Activated T-cell treated with anti-CD3 and anti-CD28 coated beads, Interleukin-2, amount 50 U/mL, for 72 hours (primary cell): ENCODE measurements around the gene NKTR. TPM values are rescaled to one million over a fixed set of nuclear protein-coding genes. Genes with fewer than 3 reads are reported as not detected.

Experiments used
- ATAC-seq, 2 donors: fragments of 150-1000 bp; cut with Tn5 transposase; replicated peaks in 1 of 2; 2 replicates each; pipeline ENCODE4 v1.10.0; 2021; ENCODE audit warnings: moderate library complexity in 2 of 2, mild to moderate bottlenecking in 1 of 2
- DNase-seq, 2 donors: peaks; one replicate each; pipeline ENCODE4 v3.0.0; 2021 to 2022; ENCODE audit warnings: mixed read lengths in 1 of 2
- H3K27ac Mint-ChIP-seq: one replicate; pipeline ENCODE4 v1.8.0; 2022; ENCODE audit warnings: mild to moderate bottlenecking, moderate library complexity, mixed read lengths
- H3K27me3 Mint-ChIP-seq: one replicate; pipeline ENCODE4 v1.8.0; 2022; ENCODE audit warnings: low read depth, mixed read lengths
- H3K36me3 Mint-ChIP-seq, 2 donors: one replicate each; pipeline ENCODE4 v1.8.0; 2022; ENCODE audit warnings: mixed read lengths in 2 of 2, mild to moderate bottlenecking in 1 of 2; ENCODE audit not compliant: insufficient read depth in 2 of 2
- H3K4me1 Mint-ChIP-seq: one replicate; pipeline ENCODE4 v1.8.0; 2022; ENCODE audit warnings: low read depth, mixed read lengths
- H3K4me3 Mint-ChIP-seq, 2 donors: one replicate each; pipeline ENCODE4 v1.8.0; 2022; ENCODE audit warnings: mild to moderate bottlenecking in 2 of 2, mixed read lengths in 2 of 2, moderate library complexity in 2 of 2
- H3K9me3 Mint-ChIP-seq, 2 donors: one replicate each; pipeline ENCODE4 v1.8.0; 2022; ENCODE audit warnings: mixed read lengths in 2 of 2
- total RNA-seq, 2 donors: library from RNA; stranded (reverse); gene quantifications; one replicate each; pipeline ENCODE4 v1.2.3, GENCODE V29; 2022

Gene NKTR
- total RNA-seq, 2 donors from 2014 or later = 109 to 111 TPM

DNA sequence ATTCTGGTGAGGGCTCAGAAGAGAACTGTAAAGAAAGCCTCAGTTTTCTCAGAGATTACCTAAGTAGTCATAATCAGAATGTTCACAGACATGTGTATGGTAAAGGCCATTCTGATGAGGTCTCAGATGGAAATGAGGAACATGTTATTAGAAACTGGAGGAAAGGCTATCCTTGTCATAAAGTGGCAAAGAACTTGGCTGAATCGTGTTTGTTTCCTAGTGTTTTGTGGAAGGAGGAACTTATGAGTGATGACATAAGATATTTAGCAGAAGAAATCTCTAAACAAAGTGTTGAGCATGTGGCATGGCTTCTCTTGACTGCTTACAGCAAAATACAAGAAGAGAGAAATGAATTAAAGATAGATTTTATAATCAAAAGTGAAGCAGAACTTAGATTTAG, 72.0 kb downstream of the NKTR start:
- Mint-ChIP-seq H3K27ac (no peak overlapping the region), H3K9me3 (peaks cover 3 to 9% of the 10 kb centered on the region in 2 donors), H3K4me3 (no peak overlapping the region), H3K4me1 (no peaks in the 10 kb centered on the region), H3K36me3 (peaks cover 4 to 7% of the 10 kb centered on the region in 2 donors), H3K27me3 (no peaks in the 10 kb centered on the region)
- ATAC-seq = no peak
- DNase-seq = no peak

DNA sequence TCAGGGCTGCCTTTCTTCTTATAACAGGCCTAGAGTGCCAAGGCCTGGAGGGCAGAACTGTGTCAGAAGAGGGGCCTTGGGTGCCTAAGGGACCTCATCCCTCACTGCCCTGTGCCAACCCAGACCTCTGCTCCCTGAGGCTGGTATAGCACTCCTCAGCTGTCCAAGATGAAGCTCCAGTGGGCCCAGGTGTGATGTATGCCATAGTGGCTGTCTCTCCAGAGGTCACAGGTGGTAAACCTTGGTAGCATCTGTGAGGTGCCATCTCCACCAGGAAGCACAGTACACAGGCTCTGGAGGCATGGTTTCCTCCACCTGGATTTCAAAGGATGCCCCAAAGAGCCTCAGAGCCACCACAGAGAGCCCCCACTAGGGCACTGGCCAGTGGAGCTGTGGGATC, 72.6 kb downstream of the NKTR start:
- no peak overlapping the region for H3K4me3 Mint-ChIP-seq
- H3K4me1 Mint-ChIP-seq = no peaks in the 10 kb centered on the region
- ATAC-seq = no peak
- H3K27ac Mint-ChIP-seq = no peak overlapping the region
- no peaks in the 10 kb centered on the region for H3K27me3 Mint-ChIP-seq
- H3K9me3 Mint-ChIP-seq = peaks cover 8 to 11% of the 10 kb centered on the region in 2 donors
- no peak for DNase-seq
- H3K36me3 Mint-ChIP-seq = peaks cover 8 to 10% of the 10 kb centered on the region in 2 donors

DNA sequence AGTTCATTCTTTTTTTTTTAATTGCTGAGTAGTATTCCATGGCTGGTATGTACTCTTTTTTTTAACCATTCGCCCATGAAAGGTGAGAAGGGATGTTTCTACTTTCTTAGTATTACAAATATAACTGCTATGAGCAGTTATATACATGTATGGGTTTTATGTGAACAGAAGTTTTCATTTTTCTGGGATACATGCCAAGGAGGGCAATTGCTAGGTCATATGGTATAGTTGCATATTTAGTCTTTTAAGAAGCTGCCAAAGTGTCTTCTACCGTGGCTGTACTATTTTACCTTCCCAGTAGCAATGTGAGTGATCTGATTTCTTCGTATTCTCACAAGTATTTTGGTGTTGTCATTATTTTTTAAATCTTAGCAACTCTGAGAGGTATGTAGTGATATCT, 73.7 kb downstream of the NKTR start:
- Mint-ChIP-seq H3K4me1 (peaks cover 9% of the 10 kb centered on the region), H3K36me3 (peaks cover 14 to 15% of the 10 kb centered on the region in 2 donors), H3K27me3 (no peaks in the 10 kb centered on the region), H3K27ac (no peak overlapping the region), H3K9me3 (peaks cover 12 to 14% of the 10 kb centered on the region in 2 donors), H3K4me3 (no peak overlapping the region)
- ATAC-seq (no peak), DNase-seq (no peak)

DNA sequence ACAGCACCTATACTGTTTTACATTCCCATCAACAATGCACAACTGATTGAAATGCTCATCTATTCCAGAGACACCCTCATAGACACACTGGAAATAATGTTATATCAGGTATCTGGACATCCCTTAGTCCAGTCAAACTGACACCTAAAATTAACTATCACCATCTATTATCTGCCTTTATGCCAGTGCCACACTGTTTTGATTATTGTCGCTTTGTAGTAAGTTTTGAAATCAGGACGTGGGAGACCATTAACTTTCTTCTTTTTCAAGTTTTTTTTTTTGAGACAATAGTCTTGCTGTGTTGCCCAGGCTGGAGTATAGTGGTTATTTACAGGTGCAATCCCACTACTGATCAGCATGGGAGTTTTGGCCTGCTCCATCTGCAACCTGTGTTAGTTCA, 75.4 kb downstream of the NKTR start:
- peaks cover 12 to 14% of the 10 kb centered on the region in 2 donors for H3K9me3 Mint-ChIP-seq
- H3K27me3 Mint-ChIP-seq = no peaks in the 10 kb centered on the region
- peaks cover 19% of the 10 kb centered on the region for H3K4me1 Mint-ChIP-seq
- H3K27ac Mint-ChIP-seq = no peak overlapping the region
- ATAC-seq = no peak
- H3K36me3 Mint-ChIP-seq = peaks cover 18 to 20% of the 10 kb centered on the region in 2 donors
- no peak overlapping the region for H3K4me3 Mint-ChIP-seq
- no peak for DNase-seq

DNA sequence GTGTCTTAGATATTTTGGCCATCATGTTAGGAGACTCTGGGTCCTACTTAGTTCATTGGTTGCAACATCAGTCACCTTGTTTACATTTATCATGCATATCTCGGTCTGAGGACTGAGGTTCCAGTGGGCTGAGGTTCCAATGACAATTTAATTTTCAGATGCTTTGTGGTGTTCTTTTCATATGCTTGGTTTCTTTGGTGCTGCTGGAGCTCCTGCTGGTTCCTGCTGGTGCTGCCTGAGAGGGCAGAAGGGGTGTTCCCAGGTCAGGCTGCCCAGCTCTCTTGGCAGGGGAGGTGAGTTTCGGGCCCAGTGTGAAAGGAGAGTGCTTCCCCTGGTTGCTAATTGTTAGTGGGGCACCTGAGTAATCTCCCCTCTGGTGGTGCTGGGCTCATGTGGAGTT, 78.0 kb downstream of the NKTR start:
- H3K27me3 Mint-ChIP-seq = peaks cover 19% of the 10 kb centered on the region
- H3K4me1 Mint-ChIP-seq = peaks cover 28% of the 10 kb centered on the region
- H3K4me3 Mint-ChIP-seq = peak overlapping the region in 1 of 2 donors; percentile 6
- H3K36me3 Mint-ChIP-seq = peaks cover 18 to 20% of the 10 kb centered on the region in 2 donors
- DNase-seq = no peak
- peak in 1 of 2 donors; percentile 41 for ATAC-seq
- H3K27ac Mint-ChIP-seq = no peak overlapping the region
- peaks cover 12 to 14% of the 10 kb centered on the region in 2 donors for H3K9me3 Mint-ChIP-seq

DNA sequence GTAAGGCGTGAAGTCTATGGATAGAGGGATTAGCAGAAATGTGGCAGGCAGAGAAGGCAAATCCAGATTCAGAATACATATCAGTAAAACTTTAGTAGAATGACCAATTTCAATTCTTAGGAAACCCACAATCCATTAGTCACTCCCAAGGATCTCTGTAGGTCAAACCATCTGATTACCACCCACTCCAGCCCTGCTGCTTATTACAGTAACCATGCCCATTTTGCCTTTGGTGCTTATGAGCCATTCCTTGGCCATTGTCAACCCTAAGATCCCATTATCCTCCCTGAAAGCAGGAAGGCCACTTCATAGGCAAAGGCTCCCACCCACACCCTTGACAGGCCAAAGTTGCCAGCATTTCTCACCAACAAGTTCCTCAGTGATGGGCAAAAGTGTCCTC, 79.8 kb downstream of the NKTR start:
- H3K4me3 Mint-ChIP-seq = no peak overlapping the region
- H3K27ac Mint-ChIP-seq = no peak overlapping the region
- ATAC-seq = peak; percentile 22 to 42
- peaks cover 33% of the 10 kb centered on the region for H3K4me1 Mint-ChIP-seq
- DNase-seq = no peak
- peaks cover 25% of the 10 kb centered on the region for H3K27me3 Mint-ChIP-seq
- peaks cover 12 to 14% of the 10 kb centered on the region in 2 donors for H3K9me3 Mint-ChIP-seq
- H3K36me3 Mint-ChIP-seq = peaks cover 18 to 20% of the 10 kb centered on the region in 2 donors

DNA sequence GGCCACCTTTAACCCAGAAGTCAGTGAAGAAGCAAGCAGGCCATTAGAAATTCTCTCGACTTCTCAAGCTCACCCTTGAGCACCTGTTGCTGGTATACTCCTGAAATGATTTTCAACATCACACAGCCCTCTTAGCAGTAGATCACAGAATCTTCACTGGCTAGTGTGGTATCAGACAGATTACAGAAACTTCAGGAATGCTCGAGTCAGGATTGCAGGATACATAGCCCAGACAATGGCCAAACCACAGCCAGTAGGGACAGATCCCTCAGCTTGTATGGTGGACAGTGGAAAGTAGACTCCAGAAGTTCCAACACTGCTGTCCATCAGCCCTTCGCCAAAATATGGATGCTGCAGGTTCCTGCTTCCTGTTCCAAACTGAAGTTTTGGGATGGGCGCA, 80.3 kb downstream of the NKTR start:
- H3K36me3 Mint-ChIP-seq = peaks cover 18 to 20% of the 10 kb centered on the region in 2 donors
- peaks cover 30% of the 10 kb centered on the region for H3K27me3 Mint-ChIP-seq
- ATAC-seq (no peak), DNase-seq (no peak)
- peaks cover 36% of the 10 kb centered on the region for H3K4me1 Mint-ChIP-seq
- no peak overlapping the region for H3K4me3 Mint-ChIP-seq
- peaks cover 12 to 14% of the 10 kb centered on the region in 2 donors for H3K9me3 Mint-ChIP-seq
- H3K27ac Mint-ChIP-seq = no peak overlapping the region

DNA sequence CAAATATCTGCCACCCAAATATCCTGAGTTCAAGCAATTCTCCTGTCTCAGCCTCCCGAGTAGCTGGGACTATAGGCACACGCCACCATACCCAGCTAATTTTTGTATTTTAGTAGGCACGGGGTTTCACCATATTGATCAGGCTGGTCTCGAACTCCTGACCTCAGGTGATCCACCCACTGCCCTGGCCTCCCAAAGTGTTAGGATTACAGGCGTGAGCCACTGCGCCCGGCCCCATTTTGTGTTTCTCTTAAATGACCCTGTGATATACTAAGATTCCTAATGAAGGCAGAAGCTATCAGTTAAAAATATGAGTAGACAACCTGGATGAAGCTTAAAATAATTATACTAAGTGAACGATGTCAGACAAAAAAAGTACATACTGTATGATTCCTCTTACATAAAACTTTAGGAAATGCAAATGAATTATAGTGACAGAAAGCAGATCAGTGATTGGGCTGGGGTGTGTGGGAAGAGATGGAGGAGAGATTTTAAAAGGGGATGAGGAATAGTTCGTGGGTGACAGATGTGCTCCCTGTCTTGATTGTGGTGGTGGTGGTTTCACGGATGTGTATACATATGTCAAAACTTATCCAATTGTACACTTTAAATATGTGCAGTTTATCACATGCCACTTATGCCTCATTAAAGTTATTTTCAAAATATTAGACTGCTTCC, 81.0 kb downstream of the NKTR start:
- Mint-ChIP-seq H3K36me3 (peaks cover 14 to 16% of the 10 kb centered on the region in 2 donors), H3K9me3 (peaks cover 11 to 14% of the 10 kb centered on the region in 2 donors), H3K27me3 (peaks cover 36% of the 10 kb centered on the region), H3K27ac (no peak overlapping the region), H3K4me1 (peaks cover 39% of the 10 kb centered on the region), H3K4me3 (no peak overlapping the region)
- DNase-seq (no peak), ATAC-seq (no peak)

DNA sequence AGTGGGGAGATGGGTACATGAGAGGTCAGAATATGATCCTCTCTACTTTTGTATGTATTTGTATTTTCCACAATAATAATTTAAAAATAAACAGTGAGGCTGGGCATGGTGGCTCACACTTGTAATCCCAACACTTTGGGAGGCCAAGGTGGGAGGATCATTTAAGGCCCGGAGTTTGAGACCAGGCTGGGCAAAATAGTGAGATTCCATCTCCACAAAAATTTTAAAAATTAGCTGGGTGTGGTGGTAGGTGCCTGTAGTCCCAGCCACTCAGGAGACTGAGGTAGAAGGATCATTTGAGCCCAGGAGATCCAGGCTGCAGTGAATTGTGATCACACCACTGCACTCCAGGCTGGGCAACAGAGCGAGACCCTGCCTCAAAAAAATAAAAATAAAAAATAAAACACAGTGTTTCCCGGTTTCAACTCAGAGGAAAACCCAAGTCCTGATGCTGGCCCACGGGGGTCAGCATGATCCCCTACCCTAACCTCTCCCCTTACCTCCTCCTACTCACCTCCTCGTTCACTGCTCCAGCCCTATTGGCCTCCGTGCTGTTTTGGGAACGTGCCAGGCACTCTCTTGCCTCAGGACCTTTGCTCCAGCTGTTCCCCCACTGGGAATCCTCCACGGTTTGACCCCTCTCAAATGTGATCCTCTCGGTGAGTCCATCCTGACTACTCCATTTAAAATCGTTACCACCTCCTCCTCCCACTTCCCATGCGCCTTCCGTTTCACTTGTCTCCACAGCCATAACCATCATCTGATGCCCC, 82.0 kb downstream of the NKTR start:
- Mint-ChIP-seq H3K36me3 (peaks cover 14% of the 10 kb centered on the region in 2 donors), H3K4me1 (peaks cover 39% of the 10 kb centered on the region), H3K9me3 (peaks cover 9 to 11% of the 10 kb centered on the region in 2 donors), H3K27me3 (peaks cover 44% of the 10 kb centered on the region), H3K27ac (no peak overlapping the region), H3K4me3 (no peak overlapping the region)
- ATAC-seq (no peak), DNase-seq (no peak)

DNA sequence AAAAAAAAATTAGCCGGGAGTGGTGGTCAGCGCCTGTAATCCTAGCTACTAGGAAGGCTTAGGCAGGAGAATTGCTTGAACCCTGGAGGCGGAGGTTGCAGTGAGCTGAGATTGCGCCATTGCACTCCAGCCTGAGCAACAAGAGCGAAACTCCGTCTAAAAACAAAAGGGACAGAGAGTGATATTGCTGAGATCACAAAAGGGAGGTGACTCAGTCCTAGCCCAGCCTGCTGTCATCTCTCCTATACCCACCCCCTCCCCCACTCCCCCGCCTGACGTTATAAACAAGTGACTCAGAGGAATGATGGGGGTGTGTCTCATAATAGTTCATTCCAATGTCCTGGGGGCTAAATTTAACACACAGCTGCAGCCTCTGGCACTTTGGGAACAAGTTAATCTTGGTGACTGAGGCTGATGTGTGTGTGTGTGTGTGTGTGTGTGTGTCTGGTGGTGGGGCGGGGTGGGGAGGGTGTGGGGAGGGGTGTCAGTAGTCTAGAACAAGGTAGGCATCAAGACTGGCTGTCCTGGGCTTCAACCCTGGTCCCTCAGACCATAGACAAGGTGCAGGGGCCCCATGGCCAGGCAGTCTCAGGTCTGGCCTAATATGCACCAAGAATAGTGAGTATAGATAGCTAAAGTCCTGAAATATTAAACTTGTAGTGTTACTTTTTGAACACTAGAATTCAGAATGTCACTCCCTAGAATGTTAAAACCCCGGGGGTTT, 83.6 kb downstream of the NKTR start:
- H3K4me1 Mint-ChIP-seq = peaks cover 31% of the 10 kb centered on the region
- peaks cover 44% of the 10 kb centered on the region for H3K27me3 Mint-ChIP-seq
- H3K9me3 Mint-ChIP-seq = peaks cover 1% of the 10 kb centered on the region in 2 donors
- peak; percentile 45 to 52 for DNase-seq
- peak; percentile 94 to 95 for ATAC-seq
- peaks cover 4 to 6% of the 10 kb centered on the region in 2 donors for H3K36me3 Mint-ChIP-seq
- H3K4me3 Mint-ChIP-seq = no peak overlapping the region
- H3K27ac Mint-ChIP-seq = no peak overlapping the region

DNA sequence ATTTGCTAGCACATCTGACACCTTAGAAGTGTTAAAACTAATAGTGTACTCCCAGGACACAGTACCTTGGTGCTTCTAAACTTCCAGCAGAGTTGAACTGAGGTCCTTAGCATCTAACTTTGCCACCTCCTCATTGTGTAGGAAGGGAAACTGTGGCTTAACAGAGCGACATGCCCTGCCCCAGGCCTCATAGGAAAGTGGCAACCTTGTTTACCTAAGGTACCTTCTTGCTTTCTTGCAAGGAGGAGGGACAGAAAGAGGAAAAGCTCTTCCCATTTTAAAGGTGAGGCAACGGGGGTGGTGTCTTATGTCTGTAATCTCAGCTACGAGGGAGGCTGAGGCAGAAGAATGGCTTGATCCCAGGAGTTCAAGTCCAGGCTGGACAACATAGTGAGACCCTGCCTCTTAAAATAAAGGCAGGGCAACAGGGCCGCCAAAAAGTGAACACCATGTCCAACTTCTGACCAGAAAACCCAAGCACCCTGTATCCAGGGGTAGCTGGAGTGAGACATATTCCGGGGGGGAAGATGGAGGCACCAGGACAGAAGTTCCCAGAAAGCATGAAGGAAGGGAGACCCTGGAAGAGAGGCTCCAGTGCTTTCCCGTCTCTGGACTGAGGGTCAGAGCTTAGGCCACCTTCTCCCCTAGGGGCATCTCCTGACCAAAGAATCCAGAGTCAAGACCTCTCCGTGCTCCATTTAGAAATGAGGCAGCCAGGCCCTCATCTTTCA, 84.3 kb downstream of the NKTR start:
- Mint-ChIP-seq H3K9me3 (no peaks in the 10 kb centered on the region), H3K27ac (no peak overlapping the region), H3K4me1 (peaks cover 28% of the 10 kb centered on the region), H3K36me3 (peaks cover 3% of the 10 kb centered on the region in 2 donors), H3K4me3 (no peak overlapping the region), H3K27me3 (peaks cover 46% of the 10 kb centered on the region)
- DNase-seq (no peak), ATAC-seq (no peak)

DNA sequence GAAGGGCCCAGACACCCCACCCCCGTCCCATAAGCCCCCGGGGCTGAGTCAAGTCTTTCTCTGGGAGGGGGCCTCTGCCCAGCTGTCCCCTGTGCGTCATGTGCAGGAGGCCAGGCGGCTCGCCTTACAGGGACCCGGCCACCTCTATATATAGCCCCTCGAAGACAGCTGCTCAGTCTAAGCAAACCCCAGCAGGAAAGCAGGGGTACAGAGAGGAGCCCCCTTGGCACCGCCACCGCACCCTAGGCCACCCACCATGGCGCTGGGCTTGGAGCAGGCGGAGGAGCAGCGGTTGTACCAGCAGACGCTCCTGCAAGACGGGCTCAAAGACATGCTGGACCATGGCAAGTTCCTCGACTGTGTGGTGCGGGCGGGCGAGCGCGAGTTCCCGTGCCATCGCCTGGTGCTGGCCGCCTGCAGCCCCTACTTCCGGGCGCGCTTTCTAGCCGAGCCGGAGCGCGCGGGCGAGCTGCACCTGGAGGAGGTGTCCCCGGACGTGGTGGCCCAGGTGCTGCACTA, 84.9 kb downstream of the NKTR start, which contains the start of gene KLHL40:
TSS of gene KLHL40 (plus strand) at position 175 of the 519 bp plus-strand sequence. CDS start at position 257, 82 bp downstream.
- Mint-ChIP-seq H3K27me3 (peaks cover 51% of the 10 kb centered on the region), H3K9me3 (no peaks in the 10 kb centered on the region), H3K36me3 (no peaks in the 10 kb centered on the region), H3K4me3 (peak within 1 kb of the TSS; percentile 46 to 77), H3K27ac (no peak within 1 kb of the TSS), H3K4me1 (peaks cover 22% of the 10 kb centered on the region)
- DNase-seq (no peak), ATAC-seq (no peak)
